Nucleus accumbens (tissue), 56 donors: ENCODE measurements around the gene METTL16.
A peak's percentile ranks its signal among the peaks of the same experiment; 100 is the strongest.

ENCODE experiments used
- DNase-seq, 56 donors: peaks; one replicate each; lab custom pipeline; 2025; lab: John Stamatoyannopoulos, UW

Gene METTL16

DNA sequence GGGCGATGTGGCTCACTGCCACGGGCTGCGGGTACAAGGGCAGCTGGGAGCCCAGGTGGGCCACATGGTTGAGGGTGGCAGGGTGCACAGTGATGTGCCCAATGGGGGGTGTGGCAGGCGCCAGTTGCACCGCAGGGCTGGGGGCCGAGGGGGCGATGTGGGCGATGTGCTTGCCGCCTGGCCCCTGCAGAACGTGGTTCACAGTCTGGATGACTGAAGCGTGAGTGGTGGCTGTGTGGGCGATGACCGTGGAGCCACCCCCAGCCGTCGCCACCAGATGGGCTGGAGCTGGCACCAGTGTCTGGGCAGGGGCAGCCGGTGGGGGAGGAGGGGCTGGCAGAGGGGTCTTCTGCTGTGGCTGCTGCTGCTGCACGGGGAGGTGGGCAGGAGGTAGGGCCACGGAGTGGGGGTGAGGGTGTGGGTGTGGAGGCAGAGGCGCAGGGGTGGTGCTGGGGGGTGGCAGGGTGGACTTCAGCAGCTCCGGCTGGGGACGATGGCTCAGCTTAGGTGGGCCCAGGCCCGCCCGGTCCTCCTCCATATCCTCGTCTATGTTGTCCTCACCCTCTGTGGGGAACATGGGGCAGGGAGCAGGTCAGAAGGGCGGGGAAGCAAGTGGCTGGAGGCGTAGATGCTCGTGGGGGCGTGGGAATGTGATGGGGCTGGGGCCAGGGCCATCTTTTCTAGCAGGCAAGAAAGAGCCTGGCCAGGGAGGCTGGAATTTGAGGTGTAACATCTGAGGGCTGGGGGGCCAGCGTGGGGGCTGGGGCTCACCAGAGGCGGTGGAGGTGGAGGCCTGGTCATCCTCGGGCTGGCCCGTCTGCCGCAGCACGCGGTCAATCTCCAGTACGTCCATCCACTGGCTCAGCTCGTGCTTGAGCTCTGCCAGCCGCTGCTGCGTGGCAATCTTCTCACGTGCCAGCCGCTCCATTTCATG lies 124.3 kb downstream of the METTL16 start:
- DNase-seq, result no peak

DNA sequence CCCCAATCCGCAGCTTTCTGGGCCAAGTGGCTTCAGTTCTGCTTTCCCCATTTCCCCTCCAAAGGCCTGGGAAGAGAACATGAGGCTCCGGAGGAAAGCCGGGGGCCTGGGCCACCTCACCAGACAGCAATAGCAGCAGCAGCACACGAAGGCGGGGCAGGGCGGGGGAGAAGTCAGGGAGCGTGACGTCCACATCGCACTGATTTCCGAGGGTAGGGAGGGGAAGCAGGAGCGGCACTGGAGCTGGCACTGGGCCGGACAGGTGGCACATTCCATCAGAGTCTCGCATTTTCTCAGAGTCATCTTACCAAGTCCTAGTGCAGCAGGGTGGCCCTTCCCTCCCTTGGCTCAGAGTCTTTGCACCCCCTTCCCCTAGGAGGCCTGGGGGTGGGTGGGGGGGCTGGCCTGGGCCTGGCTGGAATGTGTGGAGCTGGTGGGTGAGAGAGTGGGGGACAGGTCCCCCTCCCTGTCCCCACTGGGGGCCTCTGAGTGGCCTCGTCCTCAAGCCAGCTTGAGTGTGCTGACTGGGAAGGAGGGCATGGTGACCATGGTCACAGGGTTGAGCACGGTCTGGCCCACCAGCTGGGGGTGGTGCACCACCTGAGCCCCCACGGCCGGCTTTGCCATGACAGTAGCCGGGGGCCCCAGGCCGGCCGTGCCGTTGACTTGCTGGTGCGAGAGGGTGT lies 125.1 kb downstream of the METTL16 start:
- peak in 9 of 56 donors; percentile 7 to 45 (median 26) for DNase-seq

DNA sequence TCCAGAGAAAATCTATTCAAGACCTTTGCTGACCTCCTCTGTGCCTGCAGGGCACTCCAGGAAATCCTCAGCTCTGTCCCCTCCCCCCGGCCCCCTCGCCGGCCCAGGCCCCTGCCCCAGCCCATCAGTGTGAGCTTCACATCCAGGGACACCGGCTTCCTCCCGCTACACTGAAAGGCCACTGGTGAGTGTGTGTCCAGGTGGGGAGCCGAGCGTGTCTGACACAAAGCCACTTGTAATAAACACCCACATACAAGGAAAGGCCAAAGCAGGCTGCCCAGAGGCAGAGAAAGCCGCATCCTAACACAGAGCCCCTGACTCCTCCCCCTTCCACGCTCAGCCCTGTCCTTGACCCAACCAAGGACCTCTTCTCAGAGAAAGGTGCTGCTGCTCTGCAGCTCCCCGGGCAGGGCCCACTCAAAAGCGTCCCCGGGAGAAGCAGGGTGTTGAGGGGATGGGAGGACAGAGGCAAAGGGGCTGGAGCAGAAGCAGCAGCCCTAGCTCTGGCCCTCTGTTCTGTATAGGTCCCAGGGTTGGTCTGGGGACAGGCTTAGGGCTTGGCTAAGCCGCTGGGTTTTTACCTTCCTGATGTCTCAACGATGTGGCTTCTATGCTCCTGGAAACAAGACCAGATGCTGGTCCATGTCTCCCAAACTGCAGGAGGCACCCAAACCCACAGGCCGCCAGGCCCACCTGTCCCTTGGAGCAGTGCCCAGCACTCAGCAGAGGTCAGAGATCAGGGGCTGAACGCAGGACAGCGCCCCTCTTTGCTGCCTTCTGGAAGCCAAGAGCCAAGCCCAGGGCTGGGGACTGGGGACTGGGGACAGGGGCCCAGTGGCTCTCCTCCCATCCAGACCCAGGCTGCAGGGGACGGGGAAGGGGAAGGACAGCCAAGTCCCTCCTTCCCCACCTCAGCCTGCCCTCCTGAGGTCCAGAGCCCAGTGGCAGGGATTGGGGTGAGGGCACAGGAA lies 126.2 kb downstream of the METTL16 start:
- no peak for DNase-seq

DNA sequence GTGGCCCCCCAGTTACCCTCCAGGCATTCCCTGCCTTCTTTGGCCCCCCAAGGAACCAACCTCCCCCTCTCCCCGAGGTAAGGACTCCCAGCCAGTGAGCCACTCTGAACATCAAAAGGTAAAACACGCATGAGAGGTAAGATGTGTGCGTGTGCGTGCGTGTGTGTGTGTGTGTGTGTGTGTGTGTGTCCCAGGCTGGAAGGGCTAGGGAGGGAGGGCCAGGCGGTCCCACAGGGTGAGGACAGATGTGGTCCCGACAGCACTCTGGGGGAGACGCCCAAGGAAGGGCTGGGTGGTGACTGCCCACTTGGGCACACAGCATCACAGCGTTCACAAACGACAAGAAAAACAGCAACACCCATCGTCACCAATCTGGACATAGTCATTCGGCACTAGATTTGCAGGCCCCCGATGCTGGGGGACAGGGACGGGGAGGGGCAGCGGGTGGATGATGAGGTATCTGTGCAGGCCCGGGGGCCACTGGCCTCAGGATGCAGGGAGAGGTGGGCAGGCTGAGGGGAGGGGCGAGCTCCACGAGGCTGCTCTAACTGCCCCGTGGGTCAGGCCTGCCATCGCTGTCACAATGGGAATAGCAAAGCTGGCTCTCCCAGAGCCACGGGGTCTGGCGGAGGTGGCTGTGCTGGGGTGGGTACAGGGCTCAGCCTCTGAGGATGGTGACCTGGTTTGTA lies 127.1 kb downstream of the METTL16 start:
- DNase-seq, result no peak

DNA sequence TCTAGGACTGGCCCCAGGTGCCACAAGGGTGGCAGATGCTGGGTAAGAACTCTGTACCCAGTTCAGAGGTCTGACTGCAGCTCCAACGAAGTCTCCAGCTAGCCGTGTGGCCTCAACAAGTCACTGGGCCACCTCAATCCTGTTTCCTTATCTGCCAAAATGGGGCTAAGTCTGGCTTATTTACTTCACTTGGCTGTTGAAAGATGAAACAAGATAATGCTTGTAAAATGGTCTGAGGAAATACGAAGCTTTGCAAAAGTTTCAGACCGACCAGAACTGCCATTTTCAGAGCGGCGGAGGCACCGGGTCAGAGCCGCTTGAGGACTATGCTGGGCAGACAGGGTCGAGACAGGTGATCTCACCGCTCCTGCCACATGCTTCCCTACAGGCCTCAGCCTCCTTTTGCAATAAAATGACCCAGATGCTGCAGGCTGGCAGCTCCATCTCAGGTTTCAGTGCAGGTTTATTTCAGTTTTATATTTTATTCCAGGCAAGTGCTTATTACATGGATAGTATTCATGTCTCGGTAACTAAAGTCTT lies 128.0 kb downstream of the METTL16 start:
- DNase-seq, result no peak

DNA sequence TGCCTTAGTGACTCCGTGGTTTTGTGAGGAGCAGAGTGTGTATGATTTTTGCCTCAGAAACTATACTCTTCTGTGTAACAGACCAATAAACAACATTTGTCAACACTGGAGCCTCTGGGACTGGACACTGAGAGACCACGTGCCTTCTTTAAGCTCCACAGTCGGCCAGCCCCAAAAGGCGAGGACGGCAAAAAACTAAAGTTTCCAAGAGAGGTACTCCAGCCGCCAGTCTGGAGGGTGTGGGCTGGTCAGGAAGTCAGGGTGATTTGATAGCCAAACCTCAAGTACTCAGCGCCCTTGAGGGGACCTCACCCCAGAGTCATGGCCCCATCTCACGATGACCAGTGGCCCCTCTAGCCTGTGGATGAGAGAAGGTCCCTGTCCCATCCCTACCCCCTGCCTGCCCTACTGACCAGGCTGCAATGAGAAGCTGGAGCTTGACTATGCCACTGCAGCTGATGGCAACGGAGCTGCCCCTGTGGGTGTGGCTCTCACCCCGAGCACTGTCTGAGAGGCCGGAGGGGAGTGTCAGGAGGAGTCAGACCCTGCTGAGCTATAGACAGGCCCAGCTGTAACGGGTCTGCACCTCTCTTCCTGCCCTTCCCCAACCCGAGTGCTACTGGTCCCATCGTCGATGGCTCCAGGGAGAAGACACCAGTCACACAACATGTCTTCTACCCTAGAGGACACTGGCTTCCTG lies 130.6 kb downstream of the METTL16 start:
- DNase-seq, result no peak

DNA sequence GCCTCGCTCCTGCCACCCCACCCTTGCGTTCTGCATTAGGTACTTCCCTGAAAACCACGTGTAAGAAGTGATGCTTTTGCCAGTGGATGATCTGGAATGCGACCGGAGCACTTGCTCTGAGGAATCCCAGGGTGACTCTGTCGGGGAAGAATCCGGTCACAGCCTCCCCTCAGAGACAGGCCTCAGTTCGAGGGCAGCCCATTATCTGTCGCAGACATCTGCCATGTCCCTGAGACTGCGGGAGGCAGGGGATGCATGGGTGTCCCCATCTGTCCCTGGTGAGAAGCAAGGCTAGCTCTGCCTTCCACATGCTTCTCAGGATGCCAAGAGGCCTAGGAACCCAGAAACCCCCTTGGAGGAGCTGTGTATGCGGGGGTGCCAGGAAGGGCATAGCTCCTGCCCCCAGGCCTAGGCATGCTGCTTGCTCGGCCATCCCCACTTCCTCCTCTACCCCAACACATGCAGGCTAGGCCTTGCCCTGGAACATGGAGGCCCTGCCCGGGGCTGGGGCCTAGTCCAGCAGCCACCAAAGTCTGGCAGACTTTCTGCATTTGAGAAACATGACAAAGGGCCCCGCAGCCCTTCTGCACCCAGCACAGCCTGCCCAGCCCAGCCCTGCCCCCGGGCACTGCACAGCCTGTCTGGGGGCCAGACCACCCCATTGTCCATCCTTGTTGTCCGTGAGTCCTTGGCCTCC lies 131.3 kb downstream of the METTL16 start:
- DNase-seq, result peak in 1 of 56 donors; percentile 13

DNA sequence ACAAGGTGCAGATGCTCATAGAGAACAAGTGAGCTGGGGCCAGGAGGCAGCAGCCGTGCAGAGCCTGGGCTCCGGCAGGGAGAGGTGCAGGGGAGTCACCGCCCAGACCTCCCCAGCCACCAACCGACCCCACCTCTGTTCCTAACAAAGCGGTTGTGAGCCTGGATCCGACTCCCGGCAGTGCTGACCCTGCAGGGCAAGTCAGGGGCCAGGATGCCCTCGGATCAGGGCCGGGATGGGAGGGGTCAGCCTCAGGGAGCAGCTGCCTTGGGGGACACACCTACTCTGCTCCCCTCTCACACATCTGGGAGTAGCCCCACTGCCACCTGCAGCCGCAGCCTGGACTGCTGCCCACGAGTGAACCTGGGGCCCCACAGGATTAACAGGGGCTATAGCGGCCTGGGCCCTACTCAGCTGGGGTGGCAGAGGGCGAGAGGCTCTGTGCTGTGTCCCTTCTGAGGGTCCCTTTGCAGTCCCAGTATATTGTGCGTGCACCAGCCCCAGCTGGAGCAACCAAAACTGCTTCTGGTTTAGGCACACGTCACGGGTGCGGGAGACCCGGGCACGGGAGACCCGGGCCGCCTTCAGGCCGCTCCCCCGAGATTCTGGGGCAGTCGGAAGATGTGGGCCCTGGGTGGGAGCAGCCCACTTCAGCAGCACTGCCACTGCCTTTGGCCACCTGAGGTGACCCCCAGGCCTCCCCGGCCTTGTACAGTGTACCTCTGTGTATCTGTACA lies 132.0 kb downstream of the METTL16 start:
- no peak for DNase-seq

DNA sequence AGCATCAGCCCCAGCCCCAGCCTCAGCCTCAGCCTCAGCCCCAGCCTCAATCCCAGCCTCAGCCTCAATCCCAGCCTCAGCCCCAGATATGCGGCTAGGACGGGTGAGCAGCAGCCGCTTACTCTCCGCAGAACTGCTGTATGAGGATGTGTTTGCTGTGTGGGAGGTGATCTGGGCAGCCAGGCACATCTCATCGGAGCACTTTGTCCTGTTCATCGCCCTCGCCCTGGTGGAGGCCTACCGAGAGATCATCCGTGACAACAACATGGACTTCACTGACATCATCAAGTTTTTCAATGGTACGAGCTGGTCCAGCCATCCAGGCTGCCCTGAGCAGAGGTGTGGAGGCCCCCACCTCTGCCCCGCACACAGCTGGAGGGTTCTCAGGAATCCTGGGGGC lies 132.8 kb downstream of the METTL16 start:
- no peak for DNase-seq

DNA sequence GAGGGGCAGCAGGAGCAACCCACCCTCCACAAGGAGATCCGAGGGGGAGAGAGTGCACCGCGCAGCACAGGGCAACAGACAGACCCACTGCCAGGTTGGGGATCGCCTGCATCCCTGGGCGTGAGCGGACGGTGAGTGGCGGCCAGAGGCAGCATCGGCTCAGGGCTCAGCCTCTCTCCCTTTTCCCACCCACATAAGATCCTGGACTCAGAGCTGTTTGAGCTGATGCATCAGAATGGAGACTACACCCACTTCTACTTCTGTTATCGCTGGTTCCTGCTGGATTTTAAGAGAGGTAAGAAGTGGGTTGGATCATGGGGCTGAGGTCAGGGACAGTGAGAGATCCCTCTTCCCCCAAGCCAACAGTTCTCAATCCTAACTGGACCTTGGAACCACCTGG lies 134.0 kb downstream of the METTL16 start:
- DNase-seq, result peak in 5 of 56 donors; percentile 10 to 40 (median 16)

DNA sequence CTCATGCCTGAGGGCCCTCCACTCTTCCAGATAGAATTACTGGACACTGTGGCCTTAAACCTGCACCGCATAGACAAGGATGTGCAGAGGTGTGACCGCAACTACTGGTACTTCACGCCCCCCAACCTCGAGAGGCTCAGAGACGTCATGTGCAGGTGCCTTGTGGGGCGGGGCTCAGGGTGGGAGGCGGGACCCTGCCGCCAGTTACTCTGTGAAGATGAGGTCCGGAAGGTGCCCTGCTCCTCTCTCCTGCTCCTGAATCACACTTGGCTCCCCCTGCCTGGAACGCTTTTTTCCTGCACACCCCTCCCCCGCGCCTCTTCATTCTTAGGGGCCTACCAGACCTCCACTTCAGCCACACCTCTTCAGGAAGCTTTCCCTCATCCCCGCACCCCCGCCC lies 135.6 kb downstream of the METTL16 start:
- DNase-seq, result no peak

DNA sequence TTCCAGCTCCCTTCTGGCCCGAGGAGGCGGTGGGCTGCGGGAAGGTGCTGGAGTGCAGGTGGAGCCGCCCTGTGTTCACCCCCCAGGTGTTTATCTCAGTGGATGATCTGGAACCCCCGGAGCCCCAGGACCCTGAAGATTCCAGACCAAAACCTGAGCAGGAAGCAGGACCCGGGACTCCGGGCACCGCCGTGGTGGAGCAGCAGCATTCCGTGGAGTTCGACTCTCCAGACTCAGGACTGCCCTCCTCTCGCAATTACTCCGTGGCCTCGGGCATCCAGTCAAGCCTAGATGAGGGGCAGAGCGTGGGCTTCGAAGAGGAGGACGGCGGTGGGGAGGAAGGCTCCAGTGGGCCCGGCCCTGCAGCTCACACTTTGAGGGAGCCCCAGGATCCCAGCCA lies 136.3 kb downstream of the METTL16 start:
- no peak for DNase-seq

DNA sequence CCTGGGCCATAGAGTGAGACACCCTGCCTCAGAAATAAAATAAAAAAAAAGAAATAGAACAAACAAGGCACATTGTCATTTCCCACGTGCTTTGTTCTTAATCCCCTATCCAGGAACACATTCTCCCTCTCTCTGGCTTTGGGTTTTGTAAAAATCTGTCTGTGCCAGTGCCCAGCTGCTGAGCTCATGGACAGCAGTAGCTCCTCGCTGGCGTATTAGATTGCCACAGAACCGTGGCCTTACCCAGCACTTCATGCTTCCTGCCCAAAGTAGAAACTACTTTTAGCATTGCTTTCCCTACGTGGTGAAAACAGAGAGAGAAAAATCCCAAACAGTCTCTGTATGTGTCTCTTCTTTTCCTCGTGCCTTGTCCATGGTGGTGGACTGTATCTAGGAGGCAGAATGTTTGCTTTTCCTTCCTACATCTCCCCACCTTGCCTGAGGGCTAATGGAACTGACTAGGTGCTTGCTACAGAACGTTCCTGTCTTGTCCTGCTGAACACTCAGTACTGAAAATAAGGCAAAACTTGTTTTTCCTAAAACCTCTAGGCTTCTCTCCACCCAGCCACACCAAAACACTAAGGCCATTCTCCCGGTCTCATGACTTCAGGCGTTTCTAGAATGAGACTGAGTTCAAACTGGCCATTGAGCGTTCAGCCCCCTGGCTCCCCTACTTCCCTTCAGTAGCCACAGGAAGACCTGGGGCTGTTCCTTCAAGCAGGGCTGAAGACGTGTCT lies 137.0 kb downstream of the METTL16 start:
- no peak for DNase-seq

DNA sequence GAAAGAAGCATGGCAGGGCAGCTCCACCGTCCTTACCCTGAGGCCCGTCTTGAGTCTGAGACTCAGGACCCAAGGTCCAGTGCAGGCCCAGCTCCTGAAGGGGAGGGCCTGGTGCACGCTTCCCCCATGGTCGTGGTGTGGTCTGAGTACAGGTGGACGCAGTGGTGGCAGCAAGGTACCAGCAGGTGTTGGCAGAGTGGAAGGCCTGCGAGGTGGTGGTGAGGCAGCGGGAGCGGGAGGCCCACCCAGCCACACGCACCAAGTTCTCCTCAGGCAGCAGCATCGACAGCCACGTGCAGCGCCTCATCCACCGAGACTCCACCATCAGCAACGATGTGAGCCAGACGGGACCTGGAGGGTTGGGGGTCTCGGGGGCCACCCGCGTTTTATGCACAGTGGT lies 138.5 kb downstream of the METTL16 start:
- DNase-seq, result no peak

DNA sequence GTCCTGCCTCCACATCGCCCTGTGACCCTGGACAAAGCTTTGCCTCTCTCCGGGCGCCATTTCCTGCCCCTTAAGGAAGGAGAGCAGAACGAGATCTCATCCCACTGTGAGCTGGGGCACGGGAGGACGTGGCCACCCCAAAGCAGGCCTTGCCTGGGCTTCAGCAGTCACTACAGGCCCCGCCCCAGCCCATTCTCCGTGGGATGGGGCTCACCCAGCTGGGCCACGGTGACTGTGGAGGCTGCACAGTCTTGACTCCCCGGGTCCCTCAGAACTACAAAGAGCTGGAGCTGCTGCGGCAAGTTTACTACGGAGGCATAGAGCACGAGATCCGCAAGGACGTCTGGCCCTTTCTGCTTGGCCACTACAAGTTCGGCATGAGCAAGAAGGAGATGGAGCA lies 139.0 kb downstream of the METTL16 start:
- DNase-seq, result no peak

DNA sequence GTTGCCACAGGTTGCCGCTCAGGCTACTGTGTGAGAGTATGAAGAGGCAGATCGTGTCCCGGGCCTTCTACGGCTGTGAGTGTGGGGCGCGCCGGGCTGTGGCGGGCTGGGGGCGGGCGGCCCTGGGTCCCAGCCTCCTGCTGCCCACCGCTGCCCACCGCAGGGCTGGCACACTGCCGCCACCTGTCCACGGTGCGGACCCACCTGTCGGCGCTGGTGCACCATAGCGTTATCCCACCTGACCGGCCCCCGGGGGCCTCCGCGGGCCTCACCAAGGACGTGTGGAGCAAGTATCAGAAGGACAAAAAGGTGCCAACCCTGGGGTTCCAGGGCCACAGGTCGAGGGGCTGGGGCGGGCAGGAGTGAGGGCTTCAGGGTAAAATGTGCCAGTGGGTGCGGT lies 139.5 kb downstream of the METTL16 start:
- no peak for DNase-seq
